ENCODE results near the gene SLX4.

Gene SLX4

DNA sequence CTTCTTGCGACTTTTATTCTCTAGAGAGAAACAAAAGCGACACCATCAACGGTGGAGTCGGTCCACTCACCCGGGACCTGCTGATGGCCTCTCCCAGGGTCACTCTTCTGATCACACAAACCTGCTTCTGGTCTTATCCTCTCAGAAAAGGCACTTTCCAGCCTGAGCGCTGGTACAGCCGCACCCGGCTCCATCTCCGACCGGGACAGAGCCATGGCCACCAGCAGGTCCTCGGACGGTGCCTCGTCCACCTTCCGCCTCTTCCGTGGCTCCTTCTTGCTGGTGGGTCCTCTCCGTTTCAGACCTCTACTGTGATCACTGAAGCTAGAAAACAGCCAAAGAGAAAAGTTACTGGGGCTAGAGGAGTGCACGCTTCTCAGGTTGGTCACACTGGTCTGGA is 13.7 kb downstream of the SLX4 start:
- no peak overlapping the region for H3K4me3 ChIP-seq (replicated peaks in 1 of 2; ENCODE audit: low read depth in 2 of 2, low read length in 2 of 2)
- DNase-seq (ENCODE audit: low read depth in 2 of 2): no peak
- TF ChIP-seq CTCF (IDR thresholded peaks at IDR 0.05; ENCODE audit: low read depth, low read length): no peak

DNA sequence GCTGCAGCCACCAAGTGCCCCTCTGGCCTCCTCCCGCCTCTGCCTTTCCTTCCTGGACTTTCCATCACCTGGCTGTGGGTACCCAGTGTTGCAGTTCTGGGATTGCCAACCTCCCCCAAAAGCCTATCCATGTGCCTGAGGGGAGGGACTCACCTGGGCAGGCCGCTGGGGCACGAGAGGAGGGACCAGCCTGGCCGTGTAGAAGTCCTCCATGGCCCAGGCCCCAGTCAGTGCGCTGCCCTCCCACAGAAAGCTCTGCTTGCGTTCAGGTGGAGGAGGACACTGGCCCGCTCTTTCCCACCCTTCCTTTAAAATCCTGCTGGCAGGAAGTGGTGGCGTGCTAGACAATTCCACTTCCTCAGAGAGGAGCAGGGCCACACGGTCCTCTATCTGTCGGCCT is 14.2 kb downstream of the SLX4 start:
- no peak for DNase-seq (ENCODE audit: low read depth in 2 of 2)
- H3K4me3 ChIP-seq (replicated peaks in 1 of 2; ENCODE audit: low read depth in 2 of 2, low read length in 2 of 2): no peak overlapping the region
- TF ChIP-seq CTCF (IDR thresholded peaks at IDR 0.05; ENCODE audit: low read depth, low read length): no peak

GRCh38 chr16:3596101-3596861 is 15.1 kb downstream of the SLX4 start:
- no peak overlapping the region for H3K4me3 ChIP-seq (replicated peaks in 1 of 2; ENCODE audit: low read depth in 2 of 2, low read length in 2 of 2)
- TF ChIP-seq CTCF (IDR thresholded peaks at IDR 0.05; ENCODE audit: low read depth, low read length): no peak

GRCh38 chr16:3595521-3596021 is 15.8 kb downstream of the SLX4 start:
- DNase-seq (ENCODE audit: low read depth in 2 of 2): no peak
- TF ChIP-seq CTCF (IDR thresholded peaks at IDR 0.05; ENCODE audit: low read depth, low read length): no peak

More at GRCh38 chr16:3596101-3596861, 15.1 kb downstream of the SLX4 start:
- no peak for DNase-seq (ENCODE audit: low read depth in 2 of 2)

DNA sequence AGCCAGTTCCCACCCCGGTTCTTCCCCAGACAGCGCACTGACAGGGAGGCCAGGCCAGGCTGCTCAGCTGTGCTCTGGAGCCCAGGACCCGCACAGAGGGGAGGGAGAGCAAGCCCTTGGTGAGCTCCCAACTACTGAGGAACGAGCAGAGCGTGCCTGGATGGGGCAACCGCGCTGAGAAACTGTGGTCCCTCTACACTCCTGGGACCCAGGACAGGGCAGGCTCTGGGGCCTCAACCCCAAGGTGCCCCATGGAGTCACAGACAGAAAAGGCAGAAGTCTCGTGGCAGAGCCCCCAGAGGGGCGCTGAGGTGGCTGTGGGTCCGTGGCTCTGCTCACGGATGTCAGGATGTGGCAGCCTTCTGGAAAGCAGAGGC is 16.3 kb downstream of the SLX4 start:
- no peak for TF ChIP-seq CTCF (IDR thresholded peaks at IDR 0.05; ENCODE audit: low read depth, low read length)
- DNase-seq (ENCODE audit: low read depth in 2 of 2): no peak

More at GRCh38 chr16:3595521-3596021, 15.8 kb downstream of the SLX4 start:
- H3K4me3 ChIP-seq (replicated peaks in 1 of 2; ENCODE audit: low read depth in 2 of 2, low read length in 2 of 2): no peak overlapping the region

GRCh38 chr16:3594316-3595109 is 16.9 kb downstream of the SLX4 start:
- no peak for TF ChIP-seq CTCF (IDR thresholded peaks at IDR 0.05; ENCODE audit: low read depth, low read length)
- H3K4me3 ChIP-seq (replicated peaks in 1 of 2; ENCODE audit: low read depth in 2 of 2, low read length in 2 of 2): no peak overlapping the region
- DNase-seq (ENCODE audit: low read depth in 2 of 2): no peak

More for the DNA sequence above, 16.3 kb downstream of the SLX4 start:
- H3K4me3 ChIP-seq (replicated peaks in 1 of 2; ENCODE audit: low read depth in 2 of 2, low read length in 2 of 2): no peak overlapping the region
